ENCODE data around the gene GON4L. TPM values are rescaled to one million over a fixed set of nuclear protein-coding genes. Genes with fewer than 3 reads are reported as not detected.
A peak's percentile ranks its signal among the peaks of the same experiment; 100 is the strongest.

Gene GON4L
- total and polyA plus RNA-seq, 2 donors from 2014 or later: 14.2 to 62.1 TPM

DNA sequence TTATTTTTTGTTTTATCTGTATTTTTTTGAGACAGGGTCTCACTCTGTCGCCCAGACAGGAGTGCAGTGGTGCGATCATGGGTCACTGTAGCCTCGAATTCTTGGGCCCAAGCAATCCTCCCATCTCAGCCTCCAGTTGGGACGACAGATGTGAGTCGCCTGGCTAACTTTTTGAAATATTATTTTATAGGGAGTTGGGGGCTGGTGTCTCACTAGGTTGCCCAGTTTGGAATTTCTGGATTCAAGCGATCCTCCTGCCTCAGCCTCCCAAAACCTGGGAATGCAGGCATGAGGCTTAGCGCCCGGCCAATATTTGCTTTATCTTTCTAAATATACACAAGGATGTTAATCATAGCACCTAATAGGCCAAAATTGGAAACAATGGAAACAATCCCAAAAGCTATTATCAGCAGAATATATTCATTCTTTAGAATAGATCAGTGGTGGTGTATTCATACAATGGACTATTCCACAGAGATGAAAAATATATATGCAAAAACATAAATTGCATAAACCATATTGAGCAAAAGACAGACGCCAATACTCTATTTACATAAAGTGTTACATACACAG, 112.2 kb downstream of the GON4L start:
- intact Hi-C loops (cut with DNase I): no loop called here
- no peaks in the 10 kb centered on the region for H3K4me1 ChIP-seq (ENCODE audit: control insufficient read depth in 2 of 3, insufficient read depth in 2 of 3, low read depth in 1 of 3, low read length in 3 of 3)
- H3K9ac ChIP-seq (ENCODE audit: low read length in 3 of 3): peak overlapping the region; percentile 74 to 84 (median 79)
- no peak overlapping the region for H3K27ac ChIP-seq (ENCODE audit: low read depth in 2 of 2, low read length in 2 of 2)
- peak overlapping the region; percentile 62 to 97 (median 83) for H3K4me3 ChIP-seq (ENCODE audit: low read length in 3 of 3)
- DNase-seq (no peak), FAIRE-seq (no peak)
- H3K27me3 ChIP-seq (ENCODE audit: control insufficient read depth, insufficient read depth, low read length): no peaks in the 10 kb centered on the region
- TF ChIP-seq, protein P1, sequence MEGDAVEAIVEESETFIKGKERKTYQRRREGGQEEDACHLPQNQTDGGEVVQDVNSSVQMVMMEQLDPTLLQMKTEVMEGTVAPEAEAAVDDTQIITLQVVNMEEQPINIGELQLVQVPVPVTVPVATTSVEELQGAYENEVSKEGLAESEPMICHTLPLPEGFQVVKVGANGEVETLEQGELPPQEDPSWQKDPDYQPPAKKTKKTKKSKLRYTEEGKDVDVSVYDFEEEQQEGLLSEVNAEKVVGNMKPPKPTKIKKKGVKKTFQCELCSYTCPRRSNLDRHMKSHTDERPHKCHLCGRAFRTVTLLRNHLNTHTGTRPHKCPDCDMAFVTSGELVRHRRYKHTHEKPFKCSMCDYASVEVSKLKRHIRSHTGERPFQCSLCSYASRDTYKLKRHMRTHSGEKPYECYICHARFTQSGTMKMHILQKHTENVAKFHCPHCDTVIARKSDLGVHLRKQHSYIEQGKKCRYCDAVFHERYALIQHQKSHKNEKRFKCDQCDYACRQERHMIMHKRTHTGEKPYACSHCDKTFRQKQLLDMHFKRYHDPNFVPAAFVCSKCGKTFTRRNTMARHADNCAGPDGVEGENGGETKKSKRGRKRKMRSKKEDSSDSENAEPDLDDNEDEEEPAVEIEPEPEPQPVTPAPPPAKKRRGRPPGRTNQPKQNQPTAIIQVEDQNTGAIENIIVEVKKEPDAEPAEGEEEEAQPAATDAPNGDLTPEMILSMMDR (IDR thresholded peaks at IDR 0.05; ENCODE audit: borderline replicate concordance, extremely low read depth, insufficient read depth): no peak
- no peaks in the 10 kb centered on the region for H3K36me3 ChIP-seq (ENCODE audit: control insufficient read depth in 2 of 3, insufficient read depth in 3 of 3, low read length in 3 of 3)
- H3K9me3 ChIP-seq (ENCODE audit: control insufficient read depth in 2 of 3, insufficient read depth in 1 of 3, low read length in 3 of 3): no peaks in the 10 kb centered on the region

DNA sequence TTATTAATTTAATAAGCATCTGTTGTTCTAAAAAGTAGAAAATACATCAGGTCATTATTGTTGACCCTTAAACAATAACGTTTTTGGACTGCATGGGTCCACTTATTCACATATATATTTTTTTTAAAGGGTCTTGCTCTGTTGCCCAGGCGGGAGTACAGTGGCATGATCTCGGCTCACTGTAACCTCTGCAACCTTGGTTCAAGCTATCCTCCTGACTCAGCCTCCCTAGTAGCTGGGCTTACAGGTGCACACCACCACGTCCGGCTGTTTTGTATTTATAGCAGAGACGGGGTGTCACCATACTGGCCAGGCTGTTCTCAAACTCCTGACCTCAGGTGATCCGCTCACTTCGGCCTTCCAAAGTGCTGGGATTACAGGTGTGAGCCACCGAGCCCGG, 115.1 kb downstream of the GON4L start:
- Histone ChIP-seq H3K9me3 (ENCODE audit: control insufficient read depth in 2 of 3, insufficient read depth in 1 of 3, low read length in 3 of 3) (no peaks in the 10 kb centered on the region), H3K27me3 (ENCODE audit: control insufficient read depth, insufficient read depth, low read length) (no peaks in the 10 kb centered on the region), H3K27ac (ENCODE audit: low read depth in 2 of 2, low read length in 2 of 2) (no peak overlapping the region), H3K4me1 (ENCODE audit: control insufficient read depth in 2 of 3, insufficient read depth in 2 of 3, low read depth in 1 of 3, low read length in 3 of 3) (no peaks in the 10 kb centered on the region), H3K36me3 (ENCODE audit: control insufficient read depth in 2 of 3, insufficient read depth in 3 of 3, low read length in 3 of 3) (peaks cover 0 to 8% (median 2%) of the 10 kb centered on the region in 3 donors), H3K4me3 (ENCODE audit: low read length in 3 of 3) (no peak overlapping the region), H3K9ac (ENCODE audit: low read length in 3 of 3) (no peak overlapping the region)
- FAIRE-seq (no peak), DNase-seq (no peak)
- intact Hi-C loops (cut with DNase I): no loop called here
- TF ChIP-seq, protein P1 (IDR thresholded peaks at IDR 0.05; ENCODE audit: borderline replicate concordance, extremely low read depth, insufficient read depth): no peak

DNA sequence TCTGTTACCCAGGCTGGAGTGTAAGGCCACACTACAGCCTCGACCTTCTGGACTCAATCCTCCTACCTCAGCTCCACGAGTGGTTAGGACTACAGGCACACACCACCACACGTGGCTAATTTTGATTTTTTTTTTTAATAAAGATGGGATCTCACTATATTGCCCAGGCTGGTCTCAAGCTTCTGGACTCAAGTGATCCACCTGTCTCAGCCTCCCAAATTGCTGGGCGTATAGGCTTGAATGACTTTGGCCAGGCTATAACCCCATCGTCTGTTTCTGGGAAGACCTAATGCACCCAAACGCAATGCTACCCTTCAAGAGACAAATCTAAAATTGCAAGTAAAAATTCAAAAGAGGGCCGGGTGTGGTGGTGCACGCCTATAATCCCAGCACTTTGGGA, 116.0 kb downstream of the GON4L start:
- TF ChIP-seq, protein P1 (IDR thresholded peaks at IDR 0.05; ENCODE audit: borderline replicate concordance, extremely low read depth, insufficient read depth): no peak
- no peak overlapping the region for H3K4me3 ChIP-seq (ENCODE audit: low read length in 3 of 3)
- intact Hi-C loops (cut with DNase I): no loop called here
- no peaks in the 10 kb centered on the region for H3K27me3 ChIP-seq (ENCODE audit: control insufficient read depth, insufficient read depth, low read length)
- H3K9ac ChIP-seq (ENCODE audit: low read length in 3 of 3): no peak overlapping the region
- no peak for DNase-seq
- no peaks in the 10 kb centered on the region for H3K4me1 ChIP-seq (ENCODE audit: control insufficient read depth in 2 of 3, insufficient read depth in 2 of 3, low read depth in 1 of 3, low read length in 3 of 3)
- H3K9me3 ChIP-seq (ENCODE audit: control insufficient read depth in 2 of 3, insufficient read depth in 1 of 3, low read length in 3 of 3): no peaks in the 10 kb centered on the region
- H3K27ac ChIP-seq (ENCODE audit: low read depth in 2 of 2, low read length in 2 of 2): no peak overlapping the region
- peaks cover 0 to 10% (median 4%) of the 10 kb centered on the region in 3 donors for H3K36me3 ChIP-seq (ENCODE audit: control insufficient read depth in 2 of 3, insufficient read depth in 3 of 3, low read length in 3 of 3)
- FAIRE-seq: no peak

All from kidney (tissue), 14 donors.